NCI-H146 treated with DMSO at 0.1 percent for 48 hours (cell line): ENCODE results near the gene GRID2IP.
"Not testable (repeated sequence)": the region's sequence is repeated elsewhere in the genome, so short reads cannot be mapped to it uniquely, and the experiment has no call there.

Experiments used
- DNase-seq: peaks from one replicate; lab custom pipeline; 2025; ENCODE audit not compliant: unreplicated experiment; lab: John Stamatoyannopoulos, UW

Gene GRID2IP

DNA sequence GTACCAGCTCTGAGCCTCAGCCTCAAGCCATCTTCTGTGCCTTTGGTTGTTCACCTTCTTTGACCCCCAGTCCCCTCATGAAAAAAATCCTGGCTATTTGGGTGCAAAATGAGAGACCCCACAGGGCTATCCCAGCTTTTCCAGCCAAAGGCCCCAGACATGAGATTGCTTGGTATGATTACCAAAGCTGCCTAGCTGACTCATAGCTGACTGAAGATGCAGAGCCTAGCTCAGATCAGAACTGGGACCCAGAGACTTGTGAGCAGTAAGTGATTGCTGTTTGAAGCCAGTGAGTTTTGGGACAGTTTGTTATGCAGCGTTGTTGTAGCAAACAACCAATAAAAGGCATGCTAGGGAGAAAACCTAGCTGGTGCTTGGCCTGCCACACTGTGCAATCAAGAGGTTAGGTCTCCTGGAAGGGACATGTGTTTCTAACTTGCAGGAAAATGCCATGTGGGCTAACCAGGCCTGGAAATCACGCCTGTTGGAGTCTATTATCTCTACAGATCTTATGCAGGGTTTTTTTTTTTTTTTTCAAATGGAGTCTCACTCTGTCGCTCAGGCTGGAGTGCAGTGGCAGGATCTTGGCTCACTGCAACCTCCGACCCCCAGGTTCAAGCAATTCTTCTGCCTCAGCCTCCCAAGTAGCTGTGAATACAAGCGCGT lies 55.5 kb downstream of the GRID2IP start:
- DNase-seq, result no peak

GRCh38 chr7:6494365-6494764 lies 56.9 kb downstream of the GRID2IP start:
- no peak for DNase-seq

DNA sequence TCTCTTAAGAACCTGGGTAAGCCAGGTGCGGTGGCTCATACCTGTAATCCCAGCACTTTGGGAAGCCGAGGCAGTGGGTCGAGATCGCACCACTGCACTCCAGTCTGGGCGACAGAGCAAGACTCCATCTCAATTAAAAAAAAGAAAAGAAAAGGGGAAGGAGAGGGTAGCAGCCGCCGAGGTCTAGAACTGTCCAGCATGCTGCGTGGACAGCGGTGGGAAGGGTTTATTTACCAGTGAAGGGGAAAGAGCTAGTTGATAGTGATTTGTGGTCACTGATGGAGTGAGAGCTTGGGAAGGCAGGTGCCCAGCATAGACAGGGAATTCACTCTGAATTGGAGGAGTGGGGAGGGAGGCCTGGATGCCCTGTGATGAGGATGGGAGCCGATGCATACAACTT lies 60.1 kb downstream of the GRID2IP start:
- no peak for DNase-seq

DNA sequence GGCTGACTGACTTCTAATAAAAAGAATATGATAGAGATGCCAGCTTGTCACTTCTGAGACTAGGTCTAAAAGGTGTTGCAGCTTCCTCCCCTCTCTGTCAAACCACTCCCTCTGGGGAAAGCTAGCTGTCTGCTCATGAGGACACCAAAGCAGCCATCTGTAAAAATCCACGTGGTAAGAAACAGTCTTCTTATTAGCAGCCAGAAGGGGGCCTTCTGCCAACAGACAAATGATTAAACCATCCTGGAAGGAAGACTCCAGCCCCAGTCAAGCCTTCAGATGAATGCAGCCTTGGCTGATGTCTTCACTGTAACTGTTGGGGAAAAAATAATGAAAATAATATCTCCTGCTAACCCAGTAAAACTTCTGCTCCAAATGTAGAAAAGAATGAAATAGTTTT lies 61.6 kb downstream of the GRID2IP start:
- no peak for DNase-seq

DNA sequence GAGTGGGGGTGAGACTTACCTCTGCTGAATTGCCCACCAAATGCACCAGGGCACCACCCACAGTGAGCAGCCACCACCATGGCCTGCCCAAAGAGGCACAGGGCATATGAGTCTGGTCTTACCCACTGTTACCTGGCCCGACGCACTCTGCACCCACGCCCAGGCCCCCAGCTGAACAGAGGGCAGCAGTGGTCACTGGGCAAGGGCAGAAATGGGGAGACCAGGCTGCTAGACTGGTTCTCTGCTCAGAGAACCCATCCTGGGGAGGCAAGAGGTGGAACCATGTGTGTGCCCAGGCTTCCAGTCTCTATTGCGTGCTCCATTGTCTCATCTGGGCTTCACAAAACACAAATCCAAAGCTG lies 64.1 kb downstream of the GRID2IP start:
- DNase-seq, result no peak

- no peak for DNase-seq
Measured at GRCh38 chr7:6486438-6487183, 64.7 kb downstream of the GRID2IP start.

- no peak for DNase-seq
Measured at GRCh38 chr7:6482743-6483119, 68.5 kb downstream of the GRID2IP start.

GRCh38 chr7:6482307-6482706 lies 69.0 kb downstream of the GRID2IP start:
- DNase-seq, result no peak

DNA sequence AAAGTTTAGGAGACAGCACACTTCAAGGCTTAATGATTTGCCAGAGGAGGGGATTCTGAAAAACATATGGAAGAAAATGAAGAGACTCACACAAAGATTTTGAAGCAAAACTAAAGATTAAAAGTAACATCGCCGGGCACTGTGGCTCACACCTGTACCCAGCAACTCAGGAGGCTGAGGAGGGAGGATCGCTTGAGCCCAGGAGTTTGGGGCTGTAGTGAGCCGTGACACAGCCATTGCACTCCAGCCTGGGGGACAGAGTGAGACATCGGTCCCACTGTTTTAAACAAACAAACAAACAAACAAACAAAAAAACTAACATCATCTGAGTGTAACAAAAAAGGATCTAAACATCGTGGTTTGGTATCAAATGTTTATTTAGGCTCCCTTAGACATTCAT lies 69.8 kb downstream of the GRID2IP start:
- no peak for DNase-seq

DNA sequence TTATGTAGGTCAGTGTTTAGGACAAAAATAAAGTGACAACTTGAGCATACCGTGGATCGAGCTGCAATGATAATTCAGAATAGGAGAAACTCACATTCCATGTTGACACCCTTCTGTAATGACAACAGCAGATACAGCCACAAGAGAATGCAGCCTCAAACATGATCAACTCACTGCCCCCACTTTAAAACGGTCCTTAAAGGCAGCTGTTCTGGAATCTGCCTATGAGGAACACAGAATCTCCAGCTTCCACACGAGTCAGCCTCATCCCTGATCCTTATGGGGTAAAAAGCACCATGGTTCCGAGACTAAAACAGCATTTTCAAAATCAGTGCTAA lies 71.0 kb downstream of the GRID2IP start:
- no peak for DNase-seq

- DNase-seq, result no peak
Measured at GRCh38 chr7:6479067-6479466, 72.2 kb downstream of the GRID2IP start.

DNA sequence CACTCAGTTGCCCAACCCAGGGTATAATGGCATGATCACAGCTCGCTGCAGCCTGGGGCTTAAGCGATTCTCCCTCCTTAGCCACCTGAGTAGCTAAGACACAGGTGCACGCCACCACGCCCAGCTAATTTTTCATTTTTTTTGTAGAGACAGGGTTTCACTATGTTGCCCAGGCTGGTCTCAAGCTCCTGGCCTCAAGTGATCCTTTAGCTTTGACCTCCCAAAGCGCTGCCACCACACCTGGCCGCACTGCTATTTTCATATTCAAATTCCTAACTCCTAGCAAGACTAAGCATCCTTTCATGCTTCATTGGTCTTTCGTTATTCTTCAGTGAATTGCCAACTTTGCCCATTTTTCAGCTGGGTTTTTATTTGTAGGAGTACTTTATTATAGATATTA lies 73.1 kb downstream of the GRID2IP start:
- no peak for DNase-seq

DNA sequence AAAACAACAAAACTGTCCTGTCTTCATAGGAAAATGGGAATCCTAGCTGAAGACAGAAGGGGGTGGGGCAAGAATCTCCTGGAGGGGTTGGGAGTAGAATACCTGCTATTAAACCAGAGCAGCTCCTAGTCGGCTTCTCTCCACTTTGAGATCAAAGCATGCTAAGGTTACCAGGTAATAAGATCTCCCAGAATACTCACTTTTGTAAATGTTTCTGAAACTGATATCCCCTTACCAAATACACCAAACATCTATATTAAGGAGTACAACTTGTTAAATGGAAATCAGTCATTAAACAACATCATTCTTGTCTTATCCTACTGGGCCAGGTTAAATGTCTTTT lies 74.0 kb downstream of the GRID2IP start:
- DNase-seq, result no peak

DNA sequence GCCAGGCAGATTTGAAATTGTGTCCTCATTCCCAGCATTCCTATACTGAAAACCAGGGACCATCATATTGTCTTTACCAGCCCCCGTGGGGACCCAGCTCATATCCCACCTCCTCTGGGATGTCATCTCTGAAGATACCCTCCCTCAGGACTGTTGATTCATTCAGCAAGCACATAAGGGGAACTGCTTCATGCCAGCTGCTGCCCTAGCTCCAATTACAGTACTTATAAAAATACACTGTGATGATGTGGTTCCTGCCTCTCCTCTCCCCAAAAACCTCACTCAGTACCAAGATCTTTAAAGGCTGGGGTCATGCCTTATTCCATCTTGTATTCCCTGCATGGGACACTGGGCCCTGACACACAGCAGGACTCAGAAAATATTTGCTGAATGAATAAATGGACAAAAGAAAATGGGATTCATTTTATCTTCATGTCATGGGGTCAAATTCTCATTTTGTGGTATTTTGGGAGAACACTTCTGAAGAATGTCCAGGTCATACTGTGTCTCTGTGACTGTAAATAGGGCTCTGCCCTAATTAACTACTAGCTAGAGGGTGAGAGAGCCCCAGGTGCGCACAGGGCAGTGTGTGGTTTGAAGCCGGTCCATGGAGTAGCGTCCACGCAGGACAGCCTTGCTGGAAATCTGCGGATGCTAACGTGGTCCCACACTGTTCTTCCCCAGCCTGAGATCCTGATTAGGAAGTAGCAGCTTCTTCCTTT lies 74.5 kb downstream of the GRID2IP start:
- no peak for DNase-seq

- no peak for DNase-seq
Measured at GRCh38 chr7:6475433-6476186, 75.7 kb downstream of the GRID2IP start.

DNA sequence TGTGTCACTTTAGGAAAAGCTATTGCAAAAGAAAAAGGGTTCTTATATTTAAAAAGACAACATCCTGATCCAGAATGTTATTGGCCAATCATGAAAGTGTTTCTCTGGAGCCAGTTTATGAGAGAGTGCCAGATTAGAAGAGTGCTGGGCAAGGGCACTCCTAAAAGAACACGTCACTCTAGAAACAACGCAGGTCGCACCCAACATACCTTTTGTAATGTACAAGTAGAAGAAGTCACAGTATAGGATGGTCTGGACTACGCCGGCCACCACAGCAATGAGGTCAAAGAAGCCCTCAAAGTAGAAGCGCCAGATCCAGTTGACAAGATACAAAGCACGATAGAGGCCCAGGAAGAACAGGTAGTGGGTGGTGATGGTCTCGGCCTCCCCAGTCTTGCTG lies 85.4 kb downstream of the GRID2IP start:
- no peak for DNase-seq

GRCh38 chr7:6463609-6464008 lies 87.7 kb downstream of the GRID2IP start:
- not testable (repeated sequence) for DNase-seq

- DNase-seq, result no peak
Measured at GRCh38 chr7:6461946-6462550, 89.2 kb downstream of the GRID2IP start.

GRCh38 chr7:6460990-6461584 lies 90.2 kb downstream of the GRID2IP start:
- no peak for DNase-seq

- no peak for DNase-seq
Measured at GRCh38 chr7:6460303-6460702, 91.0 kb downstream of the GRID2IP start.

DNA sequence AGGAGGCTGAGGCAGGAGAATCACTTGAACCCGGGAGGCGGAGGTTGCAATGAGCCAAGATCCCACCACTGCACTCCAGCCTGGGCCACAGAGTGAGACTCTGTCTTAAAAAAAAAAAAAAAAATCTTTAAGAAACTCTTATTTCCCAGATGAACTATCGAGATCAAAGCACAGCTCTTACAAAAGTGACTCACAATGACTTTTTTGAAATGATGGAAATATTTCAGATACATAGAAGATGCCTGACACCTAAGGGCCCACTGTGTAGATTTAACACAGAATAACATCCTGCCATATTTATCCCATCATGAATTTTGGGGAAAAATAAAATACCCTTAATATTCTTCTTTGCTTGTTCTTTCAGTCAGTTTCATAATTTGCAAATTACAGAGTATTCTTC lies 92.6 kb downstream of the GRID2IP start:
- DNase-seq, result not testable (repeated sequence)
